PFSK-1 (cell line): Measurements from ENCODE around the gene ANKMY2.

Source experiments
- FOXP2 ChIP-seq: optimal IDR thresholded peaks from 2 replicates; pipeline ENCODE3; 2011; ENCODE audit warnings: borderline replicate concordance, control low read depth, inconsistent platforms; ENCODE audit not compliant: insufficient read depth; ENCODE audit errors: extremely low read length, extremely low read depth
- POLR2AphosphoS5 ChIP-seq: IDR thresholded peaks from 2 replicates; pipeline ENCODE4 v1.6.1; 2012; ENCODE audit warnings: low read depth, mild to moderate bottlenecking, control low read depth, low read length, moderate library complexity
- SIN3A ChIP-seq: IDR thresholded peaks from 2 replicates; pipeline ENCODE4 v1.6.1; 2012; ENCODE audit warnings: mild to moderate bottlenecking, low read length, moderate library complexity, borderline replicate concordance; ENCODE audit not compliant: insufficient read depth
- TAF1 ChIP-seq: IDR thresholded peaks from 2 replicates; pipeline ENCODE4 v1.6.1; 2012; ENCODE audit warnings: low read length, control low read depth, borderline replicate concordance; ENCODE audit not compliant: insufficient read depth
- TF ChIP-seq, protein P1 (sequence below), 2 experiments: IDR thresholded peaks; 2 replicates each; pipeline versions ENCODE4 v1.6.1 to v1.8.0; 2011 to 2012; ENCODE audit warnings: low read depth in 2 of 2, low read length in 2 of 2, control low read depth in 1 of 2, inconsistent platforms in 1 of 2, mild to moderate bottlenecking in 1 of 2, moderate library complexity in 1 of 2; ENCODE audit not compliant: insufficient read depth in 1 of 2

ANKMY2 gene

GRCh38 chr7:16603633-16604032, 41.9 kb downstream of the ANKMY2 start:
- TF ChIP-seq SIN3A (no peak), FOXP2 (no peak), POLR2AphosphoS5 (no peak), TAF1 (no peak)
- TF ChIP-seq, protein P1, sequence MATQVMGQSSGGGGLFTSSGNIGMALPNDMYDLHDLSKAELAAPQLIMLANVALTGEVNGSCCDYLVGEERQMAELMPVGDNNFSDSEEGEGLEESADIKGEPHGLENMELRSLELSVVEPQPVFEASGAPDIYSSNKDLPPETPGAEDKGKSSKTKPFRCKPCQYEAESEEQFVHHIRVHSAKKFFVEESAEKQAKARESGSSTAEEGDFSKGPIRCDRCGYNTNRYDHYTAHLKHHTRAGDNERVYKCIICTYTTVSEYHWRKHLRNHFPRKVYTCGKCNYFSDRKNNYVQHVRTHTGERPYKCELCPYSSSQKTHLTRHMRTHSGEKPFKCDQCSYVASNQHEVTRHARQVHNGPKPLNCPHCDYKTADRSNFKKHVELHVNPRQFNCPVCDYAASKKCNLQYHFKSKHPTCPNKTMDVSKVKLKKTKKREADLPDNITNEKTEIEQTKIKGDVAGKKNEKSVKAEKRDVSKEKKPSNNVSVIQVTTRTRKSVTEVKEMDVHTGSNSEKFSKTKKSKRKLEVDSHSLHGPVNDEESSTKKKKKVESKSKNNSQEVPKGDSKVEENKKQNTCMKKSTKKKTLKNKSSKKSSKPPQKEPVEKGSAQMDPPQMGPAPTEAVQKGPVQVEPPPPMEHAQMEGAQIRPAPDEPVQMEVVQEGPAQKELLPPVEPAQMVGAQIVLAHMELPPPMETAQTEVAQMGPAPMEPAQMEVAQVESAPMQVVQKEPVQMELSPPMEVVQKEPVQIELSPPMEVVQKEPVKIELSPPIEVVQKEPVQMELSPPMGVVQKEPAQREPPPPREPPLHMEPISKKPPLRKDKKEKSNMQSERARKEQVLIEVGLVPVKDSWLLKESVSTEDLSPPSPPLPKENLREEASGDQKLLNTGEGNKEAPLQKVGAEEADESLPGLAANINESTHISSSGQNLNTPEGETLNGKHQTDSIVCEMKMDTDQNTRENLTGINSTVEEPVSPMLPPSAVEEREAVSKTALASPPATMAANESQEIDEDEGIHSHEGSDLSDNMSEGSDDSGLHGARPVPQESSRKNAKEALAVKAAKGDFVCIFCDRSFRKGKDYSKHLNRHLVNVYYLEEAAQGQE (IDR thresholded peaks at IDR 0.05; ENCODE audit: insufficient read depth in 1 of 2, low read depth in 2 of 2, low read length in 2 of 2): no peak

DNA sequence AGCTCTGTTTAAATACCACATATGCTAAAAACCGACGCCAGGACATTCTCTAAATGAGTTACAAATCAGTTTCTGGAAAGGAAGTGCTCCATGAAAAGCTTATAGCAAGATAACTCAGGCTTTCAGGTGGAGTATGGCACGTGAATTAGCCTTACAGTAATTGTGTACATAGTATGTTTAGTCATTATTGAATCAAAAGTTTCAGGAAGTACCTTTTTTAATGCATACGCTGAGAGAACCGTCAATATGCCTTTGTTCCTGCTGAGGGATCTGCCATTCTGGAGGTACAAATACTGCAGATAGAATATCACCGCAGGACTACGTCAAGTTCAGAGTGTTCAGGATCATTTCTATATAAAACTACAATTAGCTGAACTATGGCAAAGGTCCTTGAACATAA, 45.7 kb downstream of the ANKMY2 start:
- TF ChIP-seq, protein P1 (IDR thresholded peaks at IDR 0.05; ENCODE audit: insufficient read depth in 1 of 2, low read depth in 2 of 2, low read length in 2 of 2): no peak
- TF ChIP-seq SIN3A (no peak), FOXP2 (no peak), TAF1 (no peak), POLR2AphosphoS5 (no peak)

GRCh38 chr7:16598015-16598414, 47.5 kb downstream of the ANKMY2 start:
- TF ChIP-seq TAF1 (no peak), SIN3A (no peak), POLR2AphosphoS5 (no peak), FOXP2 (no peak)
- TF ChIP-seq, protein P1 (IDR thresholded peaks at IDR 0.05; ENCODE audit: insufficient read depth in 1 of 2, low read depth in 2 of 2, low read length in 2 of 2): no peak

DNA sequence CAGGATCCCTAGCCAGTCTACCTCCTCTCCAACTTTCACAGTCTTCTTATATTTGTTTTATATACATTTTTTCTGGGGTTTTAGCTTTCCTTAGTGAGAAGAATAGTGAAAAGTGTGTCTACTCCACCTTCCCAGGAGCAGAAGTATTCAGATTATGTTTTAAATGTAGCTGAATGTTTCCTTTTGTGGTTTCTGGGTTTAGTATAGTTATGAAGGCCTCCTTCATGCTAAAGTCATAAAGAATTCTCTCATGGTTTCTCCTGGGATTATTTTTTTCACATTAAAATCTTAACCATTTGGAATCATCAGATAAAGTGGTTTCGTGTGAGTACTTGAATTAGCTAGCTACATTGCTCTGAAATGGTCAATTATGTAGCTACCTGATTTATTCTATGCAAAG, 50.9 kb downstream of the ANKMY2 start:
- TF ChIP-seq SIN3A (no peak), TAF1 (no peak), FOXP2 (no peak), POLR2AphosphoS5 (no peak)

DNA sequence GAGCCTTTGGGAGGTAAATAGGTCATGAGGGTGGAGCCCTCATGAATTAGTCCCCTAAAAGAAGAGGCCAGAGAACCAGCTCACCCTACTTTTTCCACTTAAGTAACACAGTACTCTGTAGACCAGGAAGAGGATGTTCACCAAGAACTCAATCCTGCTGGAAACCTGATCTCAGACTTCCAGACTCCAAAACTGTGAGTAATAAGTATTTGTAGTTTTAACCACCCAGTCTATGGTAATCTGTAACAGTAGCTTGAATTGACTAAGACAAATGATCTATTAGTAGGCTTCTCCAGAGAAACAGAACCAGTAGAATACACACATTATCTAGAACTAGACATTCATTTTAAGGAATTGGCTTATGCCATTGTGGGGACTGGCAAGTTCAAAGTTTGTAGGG, 51.5 kb downstream of the ANKMY2 start:
- TF ChIP-seq SIN3A (no peak), POLR2AphosphoS5 (no peak), TAF1 (no peak), FOXP2 (no peak)
- TF ChIP-seq, protein P1 (IDR thresholded peaks at IDR 0.05; ENCODE audit: insufficient read depth in 1 of 2, low read depth in 2 of 2, low read length in 2 of 2): no peak
